Activated gamma-delta T cell treated with Interleukin-2 at 50 U/mL for 16 hours (primary cell): ENCODE data around the gene PLB1.

Experiments used
- DNase-seq: peaks from one replicate; pipeline ENCODE4 v3.0.0-alpha.2; 2020

Gene PLB1

DNA sequence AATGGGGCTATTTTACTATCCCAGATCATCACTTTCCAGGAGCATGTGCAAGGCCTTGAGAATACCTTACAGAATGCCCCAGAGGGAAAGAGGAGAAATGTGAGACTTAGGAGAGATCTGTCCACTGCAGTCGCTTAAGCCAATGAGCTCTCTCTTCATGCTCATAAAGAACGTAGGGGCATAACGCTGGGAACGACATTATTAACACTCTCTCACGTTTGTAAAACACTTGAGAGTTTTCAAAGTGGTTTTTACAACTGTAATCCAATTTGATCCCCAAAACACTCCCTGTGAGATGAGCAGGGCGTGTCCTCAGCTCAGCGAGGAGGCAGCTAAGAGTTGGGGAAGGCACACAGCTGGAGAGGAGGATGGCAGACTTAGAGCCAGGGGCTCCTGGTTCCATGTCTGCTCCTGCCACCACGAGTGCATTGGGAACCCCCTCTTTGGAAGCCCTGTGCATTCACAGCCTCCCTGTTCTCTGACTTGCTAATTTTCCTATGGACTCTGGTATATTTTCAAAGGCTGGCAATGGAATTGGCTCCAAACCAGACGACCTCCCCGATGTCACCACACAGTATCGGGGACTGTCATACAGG, 97.4 kb downstream of the PLB1 start:
- no peak for DNase-seq

DNA sequence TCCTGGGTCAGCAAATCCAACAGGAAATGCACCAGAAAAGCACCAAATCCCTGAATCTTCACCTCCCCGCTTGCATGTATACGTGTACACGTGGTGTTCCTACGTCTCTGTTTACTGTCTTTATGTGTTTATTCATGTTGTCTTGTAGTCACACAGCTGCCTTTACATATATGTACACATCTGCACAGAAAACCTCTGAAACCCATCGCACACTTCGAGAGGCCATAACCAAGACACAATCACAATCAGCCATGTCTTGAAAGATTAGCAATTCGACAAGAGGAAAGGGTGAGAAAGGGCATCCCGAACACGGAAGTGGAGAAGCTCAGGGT, 98.1 kb downstream of the PLB1 start:
- DNase-seq: no peak

DNA sequence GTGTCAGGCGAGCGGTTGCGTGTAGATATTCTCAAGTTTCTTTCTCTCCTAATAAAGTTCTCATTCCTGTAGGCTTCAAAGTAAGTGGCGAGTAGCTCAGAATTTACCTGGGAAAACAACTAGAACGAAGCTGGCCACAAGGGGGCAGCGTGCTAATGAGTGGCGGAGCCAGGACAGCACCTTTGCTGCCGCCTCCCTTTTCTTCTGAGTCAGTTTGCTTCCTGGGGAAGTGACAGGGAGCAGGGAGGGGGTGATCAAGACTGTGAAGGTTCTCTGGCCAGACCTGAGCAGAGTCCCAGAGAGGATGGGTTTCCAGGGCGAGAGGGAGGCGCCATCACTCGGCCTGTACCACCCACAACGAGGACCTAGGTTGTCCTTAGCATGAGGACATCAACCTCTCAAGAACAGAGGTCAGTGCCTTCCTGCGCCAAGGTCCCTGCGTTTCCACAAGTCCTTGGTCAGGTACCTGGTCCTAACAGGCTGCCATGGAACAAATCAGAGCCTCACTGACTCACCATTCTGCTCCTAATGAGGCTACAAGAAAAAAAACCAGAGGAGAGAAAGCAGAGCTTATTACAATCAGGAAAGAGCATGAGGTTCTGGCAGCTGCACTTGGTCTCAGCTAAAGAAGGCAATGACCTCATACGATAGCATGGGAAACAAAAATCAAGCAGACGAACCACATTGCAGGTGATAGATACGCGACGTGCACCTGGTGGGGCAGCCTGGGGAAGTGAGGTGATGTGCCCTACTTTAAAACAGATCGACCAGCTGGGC, 98.7 kb downstream of the PLB1 start:
- DNase-seq: peak; percentile 85

DNA sequence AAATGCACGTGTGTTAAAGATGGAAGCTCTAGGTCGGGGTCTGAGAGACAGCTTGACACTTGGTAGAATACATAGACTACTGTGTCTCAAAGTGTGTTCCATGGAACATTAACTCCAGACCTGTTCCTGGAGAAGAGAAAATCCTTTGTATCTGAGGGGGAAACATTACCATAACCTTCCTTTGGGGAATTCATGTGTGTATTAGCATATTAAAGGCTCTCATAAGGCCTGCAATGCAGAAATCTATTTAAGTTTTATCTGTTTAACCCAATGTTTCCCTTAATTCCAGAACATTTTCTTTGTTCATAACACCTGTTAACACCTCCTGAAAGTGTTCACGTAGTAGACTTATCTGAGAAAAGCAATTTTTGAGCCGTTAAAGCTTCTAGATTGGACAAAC, 99.5 kb downstream of the PLB1 start:
- no peak for DNase-seq

DNA sequence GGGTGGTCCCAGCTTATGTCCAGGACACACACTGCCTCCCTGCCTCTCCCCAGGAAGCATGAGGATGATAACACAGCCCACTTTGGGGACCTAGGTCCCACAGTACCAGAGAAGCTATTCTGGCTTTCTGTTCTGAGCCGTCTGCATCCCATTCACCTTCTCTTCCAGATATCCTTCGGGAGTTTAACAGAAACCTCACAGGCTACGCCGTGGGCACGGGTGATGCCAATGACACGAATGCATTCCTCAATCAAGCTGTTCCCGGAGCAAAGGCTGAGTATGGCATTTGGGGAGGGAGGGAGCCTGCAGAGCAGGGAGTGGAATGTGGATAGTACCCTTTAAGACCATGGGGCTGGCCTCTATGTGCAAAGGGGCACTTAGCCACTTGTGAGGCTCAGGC, 102.6 kb downstream of the PLB1 start:
- DNase-seq: no peak

DNA sequence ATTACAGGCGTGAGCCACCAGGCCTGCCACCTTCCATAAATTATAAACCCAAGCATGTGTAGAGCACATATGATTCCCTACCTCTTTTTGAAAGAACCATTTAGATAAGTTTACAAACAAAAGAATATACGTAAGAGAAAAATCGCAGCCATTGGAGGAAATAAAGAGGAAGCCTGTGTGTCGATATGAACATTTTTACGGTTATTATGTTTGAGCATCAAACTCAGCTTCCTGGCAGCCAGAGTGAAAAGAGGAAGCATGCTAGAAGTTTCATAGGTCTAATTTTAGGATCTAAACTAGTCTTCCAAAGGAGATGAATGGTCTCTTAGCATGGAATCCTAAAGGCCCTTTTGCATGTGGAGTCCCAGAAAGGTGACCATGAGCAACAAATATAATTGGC, 104.3 kb downstream of the PLB1 start:
- no peak for DNase-seq

DNA sequence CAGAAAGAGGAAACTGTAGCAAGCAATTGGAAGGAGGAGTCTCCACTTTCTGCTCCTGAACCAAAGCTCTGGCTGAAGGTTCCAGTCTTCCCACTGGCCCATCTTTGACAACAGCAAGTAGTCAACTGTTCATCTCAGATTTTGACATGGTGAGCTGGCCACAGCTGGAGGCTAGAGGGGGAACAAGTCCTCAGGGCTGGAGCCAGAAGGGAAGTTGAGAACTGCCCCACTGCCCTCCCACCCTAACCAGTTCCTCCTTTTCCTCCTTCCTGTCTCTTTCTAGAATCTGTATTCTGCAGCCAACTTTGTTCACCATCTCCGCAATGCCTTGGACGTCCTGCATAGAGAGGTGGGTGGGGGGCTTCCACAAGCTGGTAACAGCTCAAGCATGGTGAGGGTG, 105.8 kb downstream of the PLB1 start:
- no peak for DNase-seq

DNA sequence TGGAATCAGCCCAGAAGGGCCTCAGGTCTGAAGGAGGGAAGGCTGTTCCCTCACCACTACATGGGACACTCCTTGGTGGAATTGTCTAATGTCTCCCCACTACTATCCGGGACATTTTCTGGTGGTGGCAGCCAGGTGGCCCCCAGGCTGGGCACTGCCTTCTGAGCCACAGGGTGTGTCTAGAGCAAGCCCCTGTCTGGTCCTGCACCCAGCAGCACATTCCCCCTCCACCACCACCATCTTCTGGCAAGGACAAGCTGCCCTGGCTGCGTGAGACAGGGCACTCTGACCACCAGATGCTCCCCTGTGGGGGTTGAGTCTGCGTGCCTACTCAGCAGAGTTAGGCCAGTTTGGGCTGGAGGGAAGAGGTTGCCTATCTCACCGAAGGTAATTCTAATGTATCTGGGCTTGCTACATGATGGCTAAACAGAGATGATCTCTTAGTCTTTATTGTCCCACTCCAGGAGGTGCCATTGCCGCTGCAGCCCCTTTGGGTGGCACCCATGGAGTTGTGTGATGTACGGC, 106.3 kb downstream of the PLB1 start:
- no peak for DNase-seq

DNA sequence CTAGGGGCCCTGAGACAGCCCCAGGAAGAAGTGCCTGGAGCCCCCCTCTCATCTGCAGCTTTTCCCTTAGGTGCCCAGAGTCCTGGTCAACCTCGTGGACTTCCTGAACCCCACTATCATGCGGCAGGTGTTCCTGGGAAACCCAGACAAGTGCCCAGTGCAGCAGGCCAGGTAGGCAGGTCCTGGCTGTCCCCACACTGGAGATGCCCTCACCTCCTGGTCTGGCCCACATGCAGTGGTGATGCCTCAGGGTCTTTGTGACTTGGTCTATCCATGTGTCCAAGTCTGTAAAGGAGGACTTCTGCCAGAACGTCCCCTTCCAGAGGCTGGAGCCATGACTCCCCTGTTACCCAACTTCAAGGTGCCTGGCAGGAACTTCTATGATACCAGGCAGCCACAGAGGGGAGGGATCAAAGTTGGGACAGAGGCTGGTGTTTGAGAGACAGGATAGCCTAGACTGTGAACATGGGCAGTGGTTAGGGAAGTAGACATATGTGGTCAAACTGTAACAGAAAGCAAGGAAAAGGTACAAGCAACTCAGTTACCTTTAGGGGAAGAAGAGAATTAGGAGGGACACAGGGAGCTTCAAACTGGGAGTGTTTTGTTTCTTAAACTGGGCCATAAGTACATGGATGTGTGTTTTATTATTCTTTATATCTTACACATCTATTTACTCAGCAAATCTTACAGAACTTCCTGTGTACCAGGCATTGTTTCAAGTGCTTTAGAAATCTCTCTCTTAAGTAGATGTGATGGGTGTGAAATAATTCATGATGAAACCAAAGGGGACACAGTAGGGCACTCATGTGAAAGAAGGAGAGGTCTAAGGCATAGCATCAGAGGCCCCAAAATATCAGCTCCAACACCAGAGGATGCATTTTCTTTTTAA, 107.1 kb downstream of the PLB1 start:
- DNase-seq: no peak

DNA sequence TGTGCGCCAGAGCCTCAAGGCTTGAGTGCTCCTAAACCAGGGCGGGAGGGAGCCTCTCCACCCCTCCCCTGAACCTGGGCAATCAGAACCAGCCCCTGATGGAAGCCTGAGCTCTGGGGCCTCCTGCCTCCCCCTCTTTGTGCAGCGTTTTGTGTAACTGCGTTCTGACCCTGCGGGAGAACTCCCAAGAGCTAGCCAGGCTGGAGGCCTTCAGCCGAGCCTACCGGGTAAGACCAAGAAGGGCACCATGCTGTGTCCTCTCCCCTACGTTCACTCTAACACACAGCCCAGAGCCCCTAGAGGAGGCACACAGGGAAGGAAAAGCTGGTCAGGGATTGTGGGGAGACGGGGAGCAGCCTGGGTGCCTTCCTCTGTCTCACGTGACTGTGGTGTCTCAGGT, 108.0 kb downstream of the PLB1 start:
- DNase-seq: no peak

DNA sequence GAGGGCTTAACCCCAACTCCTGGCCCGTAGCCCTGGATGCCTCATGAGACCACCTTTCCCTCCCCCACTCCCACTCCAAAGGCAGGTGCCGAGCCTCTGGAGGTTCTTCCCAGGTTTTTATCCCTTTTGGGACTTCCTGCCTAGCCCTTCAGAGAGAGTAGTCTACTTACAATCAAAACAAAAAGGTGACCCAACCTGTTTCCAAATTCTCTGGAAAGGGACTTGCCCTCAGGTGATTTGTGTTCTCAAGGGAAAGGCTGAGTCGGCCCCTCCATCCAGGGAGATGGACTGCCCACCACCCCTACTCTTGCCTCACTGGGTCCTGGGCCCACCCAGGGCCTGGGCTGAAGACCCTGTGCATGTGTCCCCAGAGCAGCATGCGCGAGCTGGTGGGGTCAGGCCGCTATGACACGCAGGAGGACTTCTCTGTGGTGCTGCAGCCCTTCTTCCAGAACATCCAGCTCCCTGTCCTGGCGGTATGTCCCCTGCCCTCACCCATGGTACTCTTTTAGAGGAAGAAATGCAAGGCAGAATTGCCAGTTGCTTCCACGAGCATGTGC, 108.5 kb downstream of the PLB1 start:
- no peak for DNase-seq

DNA sequence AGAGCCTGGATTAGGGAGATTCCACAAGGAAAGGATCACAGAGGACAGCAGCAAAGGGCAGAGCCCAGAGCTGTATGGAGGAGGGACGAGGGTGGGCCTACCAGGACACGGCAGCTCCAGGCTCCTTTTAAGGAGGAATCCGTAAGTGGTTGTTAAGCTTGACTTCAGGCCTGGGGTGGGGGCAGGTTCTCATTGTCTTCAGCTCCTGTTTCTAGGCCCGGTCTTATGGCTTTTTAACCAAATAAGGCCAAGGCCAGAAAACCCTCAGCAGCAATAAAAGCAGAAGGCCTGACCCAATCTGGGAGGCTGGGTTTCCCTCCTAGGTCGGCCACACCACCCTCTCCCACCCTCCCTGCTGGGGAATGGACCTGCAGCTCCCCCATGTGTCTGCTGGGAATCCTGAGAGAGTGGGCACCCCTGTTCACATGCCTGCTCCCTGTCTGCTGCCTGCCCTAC, 111.2 kb downstream of the PLB1 start:
- no peak for DNase-seq

DNA sequence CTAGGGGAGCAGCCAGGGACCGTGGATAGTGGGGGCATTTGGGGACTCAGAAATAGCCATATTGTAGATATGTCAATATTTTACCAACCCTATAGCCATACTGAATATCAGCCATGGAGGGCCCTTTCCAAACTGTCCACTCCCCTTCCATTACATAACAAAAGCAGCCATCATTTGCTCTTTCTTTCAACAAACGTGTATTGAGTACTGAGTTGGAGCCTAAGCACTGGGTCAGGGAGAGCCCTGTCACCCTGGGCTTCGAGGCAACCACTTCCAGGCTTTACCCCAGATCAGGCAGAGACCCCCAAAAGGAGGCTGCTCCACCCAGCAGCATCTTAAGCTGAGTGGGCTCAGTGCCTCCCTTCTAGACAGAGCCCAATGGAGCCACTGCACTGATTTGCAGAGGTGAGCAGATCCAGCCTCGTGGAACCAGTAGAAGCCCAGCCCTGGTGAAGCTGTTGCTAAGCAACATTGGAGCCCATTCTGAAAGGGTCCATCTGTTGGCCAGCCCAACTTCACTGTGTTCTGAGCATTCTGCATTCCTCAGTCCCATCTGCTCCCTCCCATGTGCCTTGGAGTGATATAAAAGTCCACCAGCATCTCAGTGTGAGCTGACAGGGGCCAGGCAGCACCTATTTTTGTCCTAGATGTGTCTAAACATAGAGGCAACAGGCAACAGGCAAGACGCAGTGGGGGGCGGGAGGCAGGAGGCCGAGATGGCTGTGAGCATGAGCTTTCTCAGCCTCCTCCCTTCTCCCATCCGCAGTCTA, 112.1 kb downstream of the PLB1 start:
- DNase-seq: no peak

DNA sequence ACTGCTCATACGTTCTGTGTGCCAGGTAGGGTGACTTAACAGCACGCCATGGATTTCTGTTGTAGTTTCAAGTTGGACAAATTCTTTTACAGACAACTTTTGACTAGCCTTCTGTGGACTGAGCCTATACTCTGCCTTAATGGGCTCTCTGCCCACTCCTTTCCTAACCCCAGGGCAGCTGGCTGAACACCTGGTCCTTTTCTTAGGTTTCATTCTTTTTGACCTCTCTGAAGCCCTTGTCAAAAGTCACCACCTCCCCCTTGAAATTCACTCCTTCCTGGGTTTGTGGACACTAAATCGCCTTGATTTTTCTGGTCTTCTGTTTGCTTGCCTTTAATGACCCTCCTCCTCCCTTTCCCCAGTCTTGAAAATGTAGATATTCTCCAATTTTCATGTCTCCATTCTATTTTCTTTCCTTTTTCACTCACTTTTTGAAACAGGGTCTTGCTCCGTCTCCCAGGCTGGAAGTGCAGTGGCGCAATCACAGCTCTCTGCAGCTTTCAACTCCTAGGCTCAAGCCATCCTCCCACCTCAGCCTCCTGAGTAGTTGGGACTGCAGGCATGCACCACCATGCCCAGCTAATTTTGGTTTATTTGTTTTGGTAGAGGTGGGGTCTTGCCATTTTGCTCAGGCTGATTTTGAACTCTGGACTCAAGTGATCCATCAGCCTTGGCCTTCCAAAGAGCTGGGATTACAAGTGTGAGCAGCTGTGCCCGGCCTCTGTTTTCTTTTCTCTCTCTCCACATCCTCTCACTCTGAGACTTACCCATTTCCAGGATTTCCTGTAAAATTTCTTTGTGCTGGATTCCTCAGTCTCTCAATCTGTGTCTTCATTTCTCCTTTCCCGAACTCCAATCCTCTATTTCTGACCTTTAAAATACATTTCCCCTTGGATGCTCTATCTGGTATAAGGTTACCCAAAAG, 112.9 kb downstream of the PLB1 start:
- DNase-seq: no peak

DNA sequence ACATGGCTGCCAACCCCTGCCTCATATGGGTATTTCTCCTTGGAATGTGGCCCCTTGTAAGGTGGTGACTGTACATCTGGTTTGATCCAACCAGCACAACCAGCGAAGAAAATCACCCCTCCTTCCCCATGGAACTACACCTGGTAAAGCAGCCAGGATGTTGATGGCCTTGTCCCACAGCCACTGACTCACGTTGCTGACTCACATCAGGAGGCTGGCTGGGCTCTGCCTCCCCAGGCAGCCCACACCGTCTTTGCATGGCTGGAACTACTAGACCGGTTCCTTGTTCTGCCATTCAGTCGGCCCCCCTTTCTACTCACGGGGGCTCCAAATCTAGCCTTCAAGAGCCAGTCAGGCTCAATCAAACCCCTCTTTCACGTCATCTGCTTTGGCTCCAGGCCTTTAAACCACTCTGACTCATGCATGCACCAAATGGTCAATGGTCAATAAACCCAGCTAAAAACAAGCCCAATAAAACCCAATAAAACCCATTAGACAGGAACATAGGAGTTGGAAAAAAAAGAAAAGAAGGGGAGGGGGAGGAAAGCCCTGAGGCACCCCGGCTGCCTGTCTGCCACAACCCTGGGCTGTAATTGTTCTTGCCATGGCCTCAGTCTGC, 114.8 kb downstream of the PLB1 start:
- DNase-seq: no peak

DNA sequence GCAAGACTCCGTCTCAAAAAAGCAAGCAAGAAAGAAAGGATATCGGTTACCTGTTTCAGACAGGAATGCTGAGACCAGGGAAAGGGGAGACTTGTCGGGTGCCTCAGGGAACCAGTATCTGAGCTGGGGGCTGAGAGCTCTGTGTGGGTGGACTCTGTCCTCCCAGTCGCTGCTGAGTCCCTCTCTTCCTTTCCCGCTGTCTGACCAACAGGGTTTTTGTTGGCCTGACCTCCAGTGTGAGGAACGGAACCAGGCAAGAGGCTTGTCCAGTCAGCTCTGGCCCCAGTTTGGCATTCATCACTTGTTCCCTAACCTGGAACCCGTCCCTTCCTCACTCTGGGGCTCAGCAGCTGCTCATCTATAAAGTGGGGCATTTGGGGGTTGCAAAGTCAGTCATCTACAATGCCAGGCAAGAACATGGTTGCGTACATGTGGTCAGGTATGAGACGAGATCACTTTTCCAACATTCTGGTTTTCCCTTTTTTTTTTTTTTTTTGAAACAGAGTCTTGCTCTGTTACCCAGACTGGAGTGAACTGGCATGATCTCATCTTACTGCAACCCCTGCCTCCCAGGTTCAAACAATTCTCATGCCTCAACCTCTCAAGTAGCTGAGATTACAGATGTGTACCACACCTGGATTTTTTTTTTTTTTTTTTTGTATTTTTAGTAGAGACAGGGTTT, 116.4 kb downstream of the PLB1 start:
- DNase-seq: no peak

DNA sequence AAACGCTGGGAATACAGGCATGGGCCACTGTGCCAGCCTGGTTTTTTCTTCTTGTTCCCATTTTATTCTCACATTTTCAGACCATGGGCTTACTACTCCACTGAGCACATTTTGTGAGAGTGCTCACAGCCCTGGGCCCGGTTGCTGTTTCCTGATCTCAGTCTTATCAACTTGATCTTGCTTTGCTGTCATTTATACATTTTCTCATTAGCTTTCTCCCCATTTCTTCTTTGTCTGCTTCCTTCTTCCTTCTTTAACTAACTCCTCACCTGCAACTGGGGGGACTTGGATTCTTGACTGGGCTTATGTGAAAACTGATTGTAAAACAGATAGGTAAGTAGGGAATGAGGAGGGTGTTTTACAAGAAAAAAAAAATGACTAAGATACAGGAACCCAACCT, 117.3 kb downstream of the PLB1 start:
- no peak for DNase-seq

DNA sequence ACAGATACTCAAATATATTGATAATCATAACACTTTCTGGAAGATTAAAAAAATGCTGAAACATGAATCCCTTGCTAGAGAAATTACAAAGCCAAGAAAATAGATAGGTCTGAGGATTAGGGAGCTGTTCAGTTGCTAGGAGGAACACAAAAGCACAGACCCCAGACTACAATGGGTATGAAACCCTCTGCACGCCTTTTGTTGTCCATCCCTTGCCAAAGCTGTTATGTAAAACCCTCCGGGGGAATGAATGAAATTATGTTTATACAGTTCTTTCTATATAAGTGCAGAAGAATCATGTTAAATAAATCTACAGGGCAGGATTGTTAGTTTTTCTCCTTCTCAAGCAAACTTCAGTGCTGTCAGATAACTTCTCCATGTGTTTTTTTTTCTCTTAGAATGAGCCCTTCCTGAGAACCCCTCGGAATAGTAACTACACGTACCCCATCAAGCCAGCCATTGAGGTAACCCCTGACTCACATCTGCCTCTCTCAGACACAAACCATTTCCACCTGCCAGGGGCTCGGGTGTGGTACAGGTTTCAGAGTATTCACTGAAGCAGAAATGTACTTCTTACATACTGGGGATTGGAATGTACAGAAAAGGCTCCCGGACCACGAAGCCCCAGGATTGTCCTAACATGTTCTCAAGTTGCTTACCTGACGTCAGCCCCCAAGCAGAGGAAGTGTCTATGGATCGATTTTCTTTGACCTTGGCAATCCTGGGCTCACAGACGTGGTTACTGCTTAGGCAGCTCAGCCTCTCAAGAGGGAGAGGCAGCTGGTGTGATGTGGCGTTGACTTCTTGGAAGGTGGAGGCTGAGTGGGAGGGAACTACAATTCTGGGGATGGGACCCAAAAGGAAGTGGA, 118.0 kb downstream of the PLB1 start:
- DNase-seq: no peak

DNA sequence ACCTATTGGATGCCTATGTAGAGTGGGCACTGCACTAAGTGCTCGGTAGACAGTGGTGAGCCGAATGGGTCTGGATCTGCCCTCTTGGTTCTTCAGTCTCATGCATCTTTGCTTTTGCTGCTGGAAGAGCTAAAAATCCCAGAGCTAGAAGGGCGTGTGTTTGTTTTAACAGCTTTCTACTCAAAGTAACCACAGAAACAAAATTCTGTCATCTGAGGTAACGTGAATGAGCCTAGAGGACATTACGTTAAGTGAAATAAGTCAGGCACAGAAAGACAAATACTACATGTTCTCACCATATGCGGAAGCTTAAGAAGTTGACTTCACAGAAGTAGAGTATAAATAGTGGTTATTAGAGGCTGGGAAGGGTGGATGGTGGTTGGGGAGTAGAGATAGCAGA, 119.8 kb downstream of the PLB1 start:
- DNase-seq: no peak
